NCI-H2107 treated with DMSO at 0.1 percent for 48 hours (cell line): ENCODE data around the gene RNF141.

ENCODE experiments used
- DNase-seq: peaks from one replicate; lab custom pipeline; 2025; ENCODE audit not compliant: unreplicated experiment; lab: John Stamatoyannopoulos, UW

RNF141 gene

DNA sequence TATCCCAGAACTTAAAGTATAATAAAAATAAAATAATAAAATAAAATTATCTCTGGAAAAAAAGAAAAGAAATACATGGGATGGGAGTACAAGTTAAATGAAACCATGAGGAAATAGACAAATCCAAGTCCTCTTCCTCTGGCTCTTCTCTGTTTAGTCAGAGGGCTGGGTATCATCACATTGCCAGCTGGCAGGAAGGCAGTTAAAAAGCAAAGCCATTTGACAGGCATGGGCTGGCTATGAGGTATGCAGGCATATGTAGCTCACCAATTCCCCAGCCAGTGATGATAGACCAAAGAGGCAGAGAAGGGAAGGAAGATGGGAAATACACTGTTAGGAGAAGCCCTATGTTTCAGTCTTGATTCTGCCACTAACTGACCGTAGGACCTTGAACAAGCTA, 21.0 kb upstream of the RNF141 start:
- no peak for DNase-seq

- DNase-seq, result no peak
Measured at GRCh38 chr11:10561043-10561818, 20.2 kb upstream of the RNF141 start.

GRCh38 chr11:10558288-10558687, 17.3 kb upstream of the RNF141 start:
- DNase-seq, result no peak

- no peak for DNase-seq
Measured at GRCh38 chr11:10556590-10556989, 15.6 kb upstream of the RNF141 start.

DNA sequence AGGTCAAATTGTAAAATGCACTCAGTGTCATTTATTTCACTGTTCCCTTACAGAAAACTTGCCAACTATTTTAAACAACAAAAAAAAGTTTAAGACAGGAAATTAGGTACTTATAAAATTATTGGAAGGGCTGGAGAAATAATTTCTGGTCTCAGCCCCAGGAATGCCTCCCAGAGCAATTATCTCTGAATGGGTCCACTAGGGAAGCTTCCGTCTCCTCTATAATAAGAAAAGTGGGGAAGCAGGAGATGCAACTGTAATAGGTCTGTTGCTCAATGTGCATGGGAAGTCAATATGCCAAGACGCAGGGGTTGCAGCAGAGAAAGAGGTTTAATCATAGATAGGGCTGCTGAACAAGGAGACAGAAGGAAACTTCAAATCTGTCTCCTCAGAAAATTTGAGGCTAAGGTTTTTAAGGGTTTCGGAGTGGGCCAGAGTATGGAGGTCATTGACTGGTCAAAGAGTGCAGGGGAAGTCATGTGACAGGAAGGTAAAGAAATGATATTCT, 10.9 kb upstream of the RNF141 start:
- DNase-seq, result no peak

DNA sequence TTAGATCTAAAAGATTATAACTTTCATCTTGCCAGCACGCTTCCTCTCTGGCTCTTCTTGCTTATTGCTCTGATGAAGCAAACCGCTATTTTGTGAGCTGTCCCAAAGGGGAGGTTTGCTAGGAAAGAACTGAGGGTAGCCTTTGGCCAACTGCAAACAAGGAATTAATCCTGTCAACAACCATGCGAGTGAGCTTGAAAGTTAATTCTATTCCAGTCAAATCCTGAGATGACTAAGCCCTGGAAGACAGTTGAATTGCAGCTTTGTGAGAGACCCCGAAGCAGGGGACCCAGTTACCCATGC, 10.3 kb upstream of the RNF141 start:
- DNase-seq, result no peak

GRCh38 chr11:10550503-10551289, 9.7 kb upstream of the RNF141 start:
- no peak for DNase-seq

- no peak for DNase-seq
Measured at GRCh38 chr11:10544491-10545465, 3.8 kb upstream of the RNF141 start.

- no peak for DNase-seq
Measured at GRCh38 chr11:10543782-10544181, 2.8 kb upstream of the RNF141 start.

GRCh38 chr11:10542776-10543175, 1.8 kb upstream of the RNF141 start:
- DNase-seq, result no peak

DNA sequence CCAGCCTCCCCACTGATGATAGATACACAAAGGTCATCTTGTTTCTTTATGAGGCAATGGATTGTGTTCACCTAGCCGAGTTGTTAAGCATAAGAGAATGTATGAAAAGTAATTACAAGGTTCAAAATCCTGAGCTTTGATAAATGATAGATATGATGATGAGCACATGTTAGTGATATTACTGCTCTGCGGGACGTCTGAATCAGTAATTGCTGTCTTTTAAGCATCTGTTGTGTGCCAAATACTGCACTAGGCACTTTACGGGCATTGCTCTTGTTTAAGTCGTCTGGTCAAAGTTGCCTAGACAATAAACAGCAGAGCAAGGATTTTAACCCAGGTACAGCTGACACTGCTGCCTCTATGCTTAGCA, 559 bp upstream of the RNF141 start:
- DNase-seq, result no peak

- DNase-seq, result no peak
Measured at GRCh38 chr11:10540546-10540914, 457 bp downstream of the RNF141 start.

GRCh38 chr11:10539339-10539738, 1.6 kb downstream of the RNF141 start:
- DNase-seq, result no peak

DNA sequence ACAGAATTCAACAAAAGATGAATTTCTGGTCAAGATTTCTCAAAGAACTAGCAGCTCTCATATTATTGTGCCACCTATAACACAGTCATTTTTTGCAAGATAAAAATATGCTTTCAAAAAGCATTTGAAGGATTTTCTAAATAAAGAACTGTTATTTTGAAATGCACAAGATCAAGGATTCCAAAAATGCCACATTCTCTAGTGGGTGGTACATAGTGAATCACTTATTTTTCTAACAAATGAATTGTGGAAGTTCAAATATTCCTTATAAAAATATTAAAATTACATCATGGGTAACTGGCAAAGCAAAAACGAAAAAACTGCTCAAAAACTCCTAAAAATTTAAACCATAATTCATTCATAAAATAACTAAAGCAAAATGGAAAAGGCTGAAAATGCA, 2.1 kb downstream of the RNF141 start:
- no peak for DNase-seq

DNA sequence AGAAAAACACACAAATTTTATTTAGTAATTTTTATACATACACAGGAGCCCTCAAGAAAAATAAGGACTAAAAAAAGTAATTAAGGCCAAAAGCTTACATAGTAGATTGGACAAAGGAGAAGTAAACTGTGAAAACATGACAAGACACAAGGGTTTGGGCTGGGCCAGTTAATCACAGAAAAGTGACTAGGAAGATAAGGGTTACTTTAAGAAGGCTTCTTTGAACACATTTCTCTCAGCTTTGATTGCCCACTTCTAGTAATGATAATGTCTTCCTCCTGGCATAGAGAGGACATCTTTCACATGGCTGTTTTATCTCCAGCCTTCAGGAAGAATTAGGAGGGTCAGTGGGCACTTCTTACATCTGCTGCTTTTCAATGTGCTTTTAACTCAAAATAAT, 3.4 kb downstream of the RNF141 start:
- no peak for DNase-seq

- DNase-seq, result no peak
Measured at GRCh38 chr11:10534316-10534715, 6.7 kb downstream of the RNF141 start.

GRCh38 chr11:10533323-10533722, 7.7 kb downstream of the RNF141 start:
- DNase-seq, result no peak

- DNase-seq, result no peak
Measured at GRCh38 chr11:10532526-10532925, 8.5 kb downstream of the RNF141 start.

GRCh38 chr11:10529279-10529678, 11.7 kb downstream of the RNF141 start:
- DNase-seq, result no peak

- DNase-seq, result no peak
Measured at GRCh38 chr11:10528121-10528520, 12.9 kb downstream of the RNF141 start.
